CD4-positive, alpha-beta T cell treated with Interleukin-15 for 4 hours (primary cell): Measurements from ENCODE around the gene FGFBP2.
"Not testable (repeated sequence)": the region's sequence is repeated elsewhere in the genome, so short reads cannot be mapped to it uniquely, and the experiment has no call there.

Experiments used
- DNase-seq: peaks from one replicate; pipeline ENCODE4 v3.0.0-alpha.2; 2020; ENCODE audit warnings: low spot score

Gene FGFBP2

DNA sequence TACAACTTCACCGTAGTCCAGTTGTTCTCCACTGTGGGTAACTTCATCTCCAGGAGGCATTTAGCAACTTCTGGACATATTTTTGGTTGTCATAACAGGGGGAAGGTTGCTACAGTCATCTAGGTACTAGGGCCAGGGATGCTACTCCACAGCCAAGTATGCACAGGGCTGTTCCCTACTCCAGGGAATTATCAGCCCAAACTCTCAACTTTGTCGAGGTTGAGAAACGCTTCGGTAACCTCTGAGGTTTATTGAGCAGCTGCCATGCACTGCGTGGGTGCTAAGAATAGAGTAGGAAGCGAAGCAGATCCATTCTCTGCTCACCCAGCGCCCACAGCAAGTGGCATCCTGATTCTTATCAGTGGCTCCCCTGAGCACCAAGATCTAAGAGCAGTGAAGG lies 32.7 kb downstream of the FGFBP2 start:
- no peak for DNase-seq

DNA sequence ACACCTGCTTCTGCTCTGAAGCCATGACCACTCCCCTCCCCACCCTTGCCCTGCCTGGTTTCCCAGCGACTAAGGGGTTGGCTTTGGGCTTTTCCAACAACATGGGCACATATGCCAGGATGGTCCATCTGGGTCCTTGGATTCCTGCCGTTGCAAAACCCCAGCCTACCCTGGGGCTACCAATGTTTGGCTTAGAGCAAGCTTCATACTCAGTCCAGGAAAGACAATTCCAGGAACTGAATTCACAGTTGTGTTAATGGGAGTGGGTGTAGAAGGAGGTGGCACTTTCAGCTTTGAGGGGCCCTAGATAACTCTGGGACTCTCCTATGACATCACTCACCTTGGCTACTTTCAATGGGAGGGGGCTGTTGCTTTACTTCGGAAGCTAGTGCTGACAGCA lies 33.4 kb downstream of the FGFBP2 start:
- no peak for DNase-seq

DNA sequence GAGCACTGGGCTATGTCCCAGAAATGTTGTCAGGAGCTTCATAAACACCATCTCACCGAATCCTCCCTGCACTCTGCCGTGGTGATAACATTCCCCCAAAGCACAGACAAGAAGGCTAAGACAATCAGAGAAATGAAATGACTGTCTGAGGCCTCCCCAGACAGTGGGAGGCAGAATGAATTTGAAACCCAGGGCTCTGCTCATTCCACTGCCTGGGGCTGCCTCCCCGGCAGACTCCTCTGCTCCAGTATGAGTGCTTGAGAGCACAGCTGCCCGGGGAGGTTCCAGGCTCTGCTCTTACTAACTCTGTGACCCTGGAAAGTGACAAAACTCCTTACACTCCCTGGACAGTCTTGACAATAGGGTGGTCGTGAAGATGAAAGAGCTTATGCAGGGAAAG lies 34.1 kb downstream of the FGFBP2 start:
- no peak for DNase-seq

DNA sequence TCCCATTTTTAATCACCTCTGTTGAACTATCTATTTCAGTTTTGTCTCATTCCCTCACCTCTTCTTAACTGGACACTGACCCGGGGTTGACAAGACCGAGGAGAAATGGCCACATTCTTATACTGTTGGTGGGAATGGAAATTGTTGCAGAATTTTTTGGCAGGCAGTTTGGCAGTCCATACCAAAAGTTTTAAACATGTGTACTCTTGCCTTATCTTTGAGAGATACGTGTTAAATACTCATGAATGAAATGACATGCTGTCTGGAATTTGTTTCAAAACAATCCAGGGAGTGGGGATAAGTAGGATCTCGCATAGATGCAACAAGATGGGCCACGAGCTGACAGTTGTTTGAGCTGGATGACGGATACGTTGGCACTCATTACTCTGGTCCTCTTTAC lies 36.5 kb downstream of the FGFBP2 start:
- no peak for DNase-seq

DNA sequence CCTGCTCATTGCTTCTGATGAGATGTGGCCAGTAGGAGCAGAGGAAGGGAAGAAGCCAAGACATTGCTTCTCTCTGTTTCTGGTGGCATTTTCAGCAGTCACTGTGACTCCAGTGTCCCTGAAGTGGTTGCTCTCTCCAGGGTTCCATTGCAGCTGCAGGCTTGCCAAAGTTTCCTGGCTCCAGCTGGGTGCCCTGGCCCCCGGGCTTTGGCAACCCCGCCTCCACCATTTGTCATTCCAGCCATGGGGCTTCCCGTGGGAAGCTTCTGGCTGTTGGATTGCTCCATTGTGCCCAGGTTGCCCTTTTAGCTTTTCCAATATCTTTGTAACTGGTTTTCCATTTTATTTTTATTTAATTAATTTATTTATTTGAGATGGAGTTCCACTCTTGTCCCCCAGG lies 37.1 kb downstream of the FGFBP2 start:
- DNase-seq: no peak

DNA sequence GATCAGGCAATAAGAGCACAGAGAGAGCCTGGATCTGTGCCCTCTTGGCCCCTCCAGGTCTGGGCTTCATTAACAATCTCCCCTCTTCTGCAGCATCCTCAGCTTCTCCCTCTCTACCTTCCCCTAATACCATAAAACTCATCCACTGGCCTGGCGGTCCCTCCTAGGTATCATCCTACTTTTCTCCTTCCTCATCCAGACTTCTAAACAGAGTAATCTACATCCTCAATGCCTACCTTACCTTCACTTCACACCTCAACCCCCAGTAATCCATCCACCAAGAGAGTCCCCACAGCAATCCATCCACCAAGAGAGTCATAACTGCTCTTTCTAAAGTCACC lies 41.4 kb downstream of the FGFBP2 start:
- no peak for DNase-seq

DNA sequence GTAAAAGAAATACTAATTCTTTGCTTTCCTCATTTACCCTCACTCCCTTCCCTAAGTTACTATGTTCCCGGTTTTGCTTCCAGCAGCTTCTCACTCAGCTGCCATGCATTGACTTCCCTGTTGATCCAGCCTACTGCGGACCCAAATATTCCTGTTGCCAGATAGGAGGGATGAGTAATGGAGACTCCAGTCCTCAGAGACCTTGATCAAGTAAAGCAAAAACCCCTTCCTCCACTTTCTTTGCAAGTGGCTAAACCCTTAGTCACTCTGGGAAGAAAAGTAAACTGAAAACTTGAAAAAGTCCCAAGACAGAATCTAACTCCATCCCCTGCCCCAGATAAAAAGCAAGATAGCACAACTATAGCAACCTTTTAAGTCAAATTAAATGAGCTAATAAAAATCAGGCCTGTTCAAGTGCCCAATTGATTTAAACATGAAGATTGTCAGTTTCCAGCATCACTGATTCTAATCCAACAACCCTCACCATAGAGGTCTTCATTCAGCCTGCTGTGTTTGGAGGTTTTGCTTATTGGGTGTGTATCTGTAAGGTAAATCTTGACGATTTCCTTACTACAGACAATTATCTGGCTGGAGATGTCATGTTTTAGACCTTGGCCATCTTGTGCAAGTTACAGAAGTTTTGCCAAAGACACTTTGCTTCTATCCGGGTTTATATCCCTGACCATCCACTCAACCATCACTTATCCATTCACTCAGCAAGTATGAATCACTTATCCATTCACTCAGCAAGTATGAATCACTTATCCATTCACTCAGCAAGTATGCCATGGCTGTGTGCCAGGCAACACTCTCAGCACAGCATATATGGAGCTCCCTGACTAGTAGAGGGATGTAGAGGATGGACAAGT lies 42.0 kb downstream of the FGFBP2 start:
- no peak for DNase-seq

DNA sequence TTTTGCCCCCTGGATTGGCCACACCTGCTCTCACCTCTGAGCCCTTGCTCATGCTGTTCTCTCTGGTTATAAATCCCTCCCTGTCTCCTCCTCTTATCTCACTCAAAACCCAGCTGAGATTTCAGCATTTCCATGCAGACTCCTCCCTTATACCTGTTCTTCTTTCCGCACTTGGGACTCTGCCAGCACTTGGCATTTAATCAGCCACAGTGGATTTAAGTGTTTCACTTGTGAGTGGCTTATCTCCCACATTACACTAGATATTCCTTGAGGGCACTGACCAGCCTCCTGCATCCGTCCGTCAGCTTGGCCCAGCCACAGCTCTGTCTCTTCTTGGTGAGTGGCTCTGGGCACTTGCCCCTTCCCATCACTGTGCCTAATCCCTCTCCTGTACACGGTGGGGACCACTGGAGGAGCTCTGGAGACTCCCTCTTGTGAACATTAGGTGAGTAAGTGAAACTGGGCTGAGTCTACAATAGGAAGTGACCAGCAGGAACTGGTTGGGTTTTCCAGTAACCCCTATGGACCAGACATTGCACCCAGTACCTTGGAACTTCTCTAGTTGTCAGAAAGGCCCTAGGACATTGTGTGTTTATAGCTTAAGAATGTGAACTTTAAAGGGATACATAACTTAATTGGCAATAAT lies 44.4 kb downstream of the FGFBP2 start:
- no peak for DNase-seq

DNA sequence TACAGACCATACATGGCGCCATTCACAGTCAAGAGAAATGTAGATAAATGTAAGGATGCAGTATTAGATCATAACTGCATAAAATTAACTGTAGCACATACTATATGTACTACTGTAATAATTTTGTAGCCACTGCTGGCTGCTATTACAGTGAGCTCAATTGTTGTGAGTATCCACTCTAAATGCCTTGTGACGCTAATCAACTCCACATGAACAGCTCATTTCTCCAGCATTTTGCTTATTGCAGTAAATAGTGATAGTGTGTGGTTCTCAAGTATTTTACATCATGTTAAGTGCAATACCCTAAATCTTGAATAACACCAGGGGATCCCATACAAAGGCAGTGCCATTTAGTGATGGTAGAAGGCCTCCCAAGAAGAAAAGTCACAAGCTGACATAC lies 45.7 kb downstream of the FGFBP2 start:
- DNase-seq: no peak

DNA sequence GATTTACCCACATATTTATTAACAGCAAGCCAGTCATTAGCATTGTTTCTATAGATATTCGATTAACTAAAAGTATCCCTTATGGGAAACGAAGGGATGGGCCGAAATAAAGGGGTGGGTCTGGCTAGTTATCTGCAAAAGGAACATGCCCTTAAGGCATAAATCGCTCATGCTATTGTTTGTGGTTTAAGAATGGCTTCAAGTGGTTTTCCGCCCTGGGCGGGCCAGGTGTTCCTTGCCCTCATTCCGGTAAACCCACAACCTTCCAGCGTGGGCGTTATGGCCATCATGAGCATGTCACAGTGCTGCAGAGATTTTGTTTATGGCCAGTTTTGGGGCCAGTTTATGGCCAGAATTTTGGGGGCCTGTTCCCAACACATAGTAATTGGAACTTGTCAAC lies 46.6 kb downstream of the FGFBP2 start:
- not testable (repeated sequence) for DNase-seq

DNA sequence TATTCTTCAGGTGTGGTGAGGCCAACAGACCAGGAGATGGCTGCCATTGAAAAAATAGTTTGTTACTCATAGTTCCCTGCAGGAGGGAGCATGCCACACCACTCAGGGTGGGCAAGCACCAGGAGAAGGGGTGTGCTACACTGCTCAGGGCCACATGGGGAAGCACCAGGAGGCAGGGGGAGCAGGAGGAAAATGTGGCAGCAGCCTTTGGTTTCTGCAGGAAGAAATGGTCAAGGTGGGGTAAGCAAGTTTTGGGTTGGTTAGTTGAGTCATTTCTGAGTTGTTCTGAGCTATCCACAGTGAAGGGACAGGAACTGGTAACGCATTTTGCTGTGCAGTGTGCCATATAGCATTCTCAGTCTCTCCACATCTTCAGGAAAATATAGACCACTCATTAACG lies 48.2 kb downstream of the FGFBP2 start:
- no peak for DNase-seq

DNA sequence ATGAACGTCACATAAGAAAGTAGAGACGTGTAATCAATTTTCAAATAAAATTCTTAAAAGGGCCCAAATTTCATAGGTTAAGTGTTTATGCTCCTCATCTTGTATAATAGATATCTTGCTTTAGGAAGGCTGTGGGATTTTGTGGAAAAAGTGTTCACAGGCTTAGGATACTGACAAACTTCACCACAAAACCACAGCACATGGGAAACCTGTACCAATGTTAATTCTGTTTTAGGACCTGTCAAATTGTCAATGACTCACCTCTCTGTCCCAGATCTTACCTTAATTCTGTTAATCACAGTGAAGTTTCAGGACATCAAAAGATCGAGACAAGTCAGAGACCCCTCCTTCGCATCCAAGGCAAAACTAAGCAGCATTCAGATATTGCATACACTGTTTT lies 48.7 kb downstream of the FGFBP2 start:
- no peak for DNase-seq

DNA sequence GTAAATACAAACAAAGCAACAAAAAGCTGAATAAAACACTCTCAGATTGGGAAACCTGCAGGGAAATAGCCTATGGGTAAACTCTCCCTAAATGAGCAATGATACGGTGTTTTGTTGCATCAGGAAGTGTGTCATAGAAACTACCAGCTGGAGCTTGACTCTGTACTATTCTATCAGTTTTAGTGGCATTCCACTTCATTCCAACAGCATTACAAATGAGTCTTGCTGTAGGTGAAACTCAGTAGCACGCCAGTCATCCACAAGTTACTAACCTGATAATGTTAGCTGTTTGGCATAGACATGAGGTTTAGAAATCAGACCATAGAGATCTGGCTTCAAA lies 49.4 kb downstream of the FGFBP2 start:
- DNase-seq: no peak

DNA sequence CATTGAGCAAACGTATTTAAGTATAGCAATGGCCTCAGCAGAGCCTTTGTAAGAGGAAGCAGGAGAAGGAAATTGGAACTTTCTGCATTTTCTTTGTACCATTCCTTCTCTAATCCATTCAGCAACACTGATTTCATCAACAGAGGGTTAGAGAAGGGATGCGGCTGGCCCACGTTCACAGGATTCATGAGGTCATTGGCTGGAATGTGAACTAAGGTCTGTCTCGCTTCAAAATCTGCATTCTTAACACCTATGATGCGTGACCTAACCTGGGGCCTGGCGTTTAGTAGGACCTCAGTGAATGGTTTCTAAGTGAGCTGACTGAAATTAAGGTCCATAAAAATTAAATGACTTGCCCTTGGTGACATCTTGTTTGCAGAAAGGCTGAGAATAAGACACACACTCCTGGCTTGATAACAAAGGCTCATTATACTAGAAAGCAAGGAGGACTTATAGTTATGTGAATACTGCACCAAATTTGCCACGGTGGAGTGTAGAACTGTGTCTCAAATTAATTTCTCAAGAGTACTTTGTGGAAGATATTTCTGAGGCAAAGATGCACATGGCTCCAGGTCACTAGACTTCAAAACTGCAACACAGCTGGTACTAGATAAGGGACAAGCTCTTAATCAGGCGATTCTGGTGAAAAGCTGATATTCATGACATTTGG lies 49.9 kb downstream of the FGFBP2 start:
- no peak for DNase-seq

DNA sequence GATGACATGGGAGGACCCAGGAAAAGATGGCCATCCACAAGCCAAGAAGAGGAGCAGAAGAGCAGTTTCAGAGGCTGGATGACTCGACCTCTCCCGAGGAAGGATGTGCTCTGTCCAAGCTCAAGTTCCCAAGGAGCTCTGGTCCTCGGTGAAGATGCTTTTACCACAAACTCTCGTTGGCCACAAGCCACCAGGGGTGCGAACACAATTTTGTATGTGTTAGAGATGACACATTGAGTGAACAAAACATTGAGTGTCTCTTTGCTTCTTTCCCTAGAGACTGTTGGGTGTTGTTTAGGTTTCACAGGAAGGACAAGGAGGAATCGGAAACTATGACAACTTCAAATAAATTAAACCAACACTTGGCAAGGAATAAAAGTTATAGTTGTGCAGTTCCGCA lies 50.7 kb downstream of the FGFBP2 start:
- DNase-seq: no peak
